ENCODE measurements around the gene SRSF7.
A peak's percentile ranks its signal among the peaks of the same experiment; 100 is the strongest.

The SRSF7 gene

GRCh38 chr2:38701542-38701941 is 49.6 kb downstream of the SRSF7 start:
- DNase-seq (ENCODE audit: low spot score), result no peak

- no peak for DNase-seq (ENCODE audit: low spot score)
Measured at GRCh38 chr2:38700881-38701458, 50.2 kb downstream of the SRSF7 start.

- DNase-seq (ENCODE audit: low spot score), result no peak
Measured at GRCh38 chr2:38700113-38700785, 50.9 kb downstream of the SRSF7 start.

- DNase-seq (ENCODE audit: low spot score), result no peak
Measured at GRCh38 chr2:38698467-38699003, 52.6 kb downstream of the SRSF7 start.

- DNase-seq (ENCODE audit: low spot score), result peak; percentile 42
Measured at GRCh38 chr2:38697116-38697840, 53.9 kb downstream of the SRSF7 start.

Measured in putamen (tissue), 1 donor.